ENCODE measurements around the gene IMMT. TPM values are rescaled to one million over a fixed set of nuclear protein-coding genes. Genes with fewer than 3 reads are reported as not detected.

IMMT gene
- total RNA-seq, 4 donors from 2014 or later: 42.6 to 54.3 (median 46.6) TPM

DNA sequence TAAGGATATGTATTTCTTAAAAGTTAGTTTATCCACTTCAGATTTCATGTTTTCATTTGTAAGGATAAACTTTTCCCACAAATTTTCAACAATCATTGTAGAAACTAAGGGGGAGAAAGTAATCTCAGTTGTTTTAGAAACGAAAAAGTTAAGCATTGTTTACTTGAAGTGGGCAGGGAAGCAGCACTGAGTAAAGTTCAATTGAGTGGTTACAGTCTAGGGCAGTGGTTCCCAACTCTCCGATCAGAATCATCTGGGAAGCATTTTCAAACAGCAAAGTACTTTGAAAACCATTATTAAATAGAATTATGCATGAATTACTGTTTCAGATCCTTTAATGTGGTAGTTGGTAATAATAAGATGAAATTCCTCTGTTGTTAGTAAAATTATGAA, 16.5 kb upstream of the IMMT start:
- DNase-seq (ENCODE audit: low spot score in 2 of 2): no peak
- no peak overlapping the region for H3K27ac ChIP-seq
- H3K27me3 ChIP-seq: no peaks in the 10 kb centered on the region
- peaks cover 0 to 3% (median 0%) of the 10 kb centered on the region in 4 donors for H3K4me1 ChIP-seq
- no peak overlapping the region for H3K4me3 ChIP-seq
- H3K36me3 ChIP-seq: peaks cover 6 to 79% (median 33%) of the 10 kb centered on the region in 3 donors
- H3K9me3 ChIP-seq: no peaks in the 10 kb centered on the region
- TF ChIP-seq EP300 (IDR thresholded peaks at IDR 0.05) (no peak), POLR2A (IDR thresholded peaks at IDR 0.05) (no peak)
- TF ChIP-seq, protein P1, sequence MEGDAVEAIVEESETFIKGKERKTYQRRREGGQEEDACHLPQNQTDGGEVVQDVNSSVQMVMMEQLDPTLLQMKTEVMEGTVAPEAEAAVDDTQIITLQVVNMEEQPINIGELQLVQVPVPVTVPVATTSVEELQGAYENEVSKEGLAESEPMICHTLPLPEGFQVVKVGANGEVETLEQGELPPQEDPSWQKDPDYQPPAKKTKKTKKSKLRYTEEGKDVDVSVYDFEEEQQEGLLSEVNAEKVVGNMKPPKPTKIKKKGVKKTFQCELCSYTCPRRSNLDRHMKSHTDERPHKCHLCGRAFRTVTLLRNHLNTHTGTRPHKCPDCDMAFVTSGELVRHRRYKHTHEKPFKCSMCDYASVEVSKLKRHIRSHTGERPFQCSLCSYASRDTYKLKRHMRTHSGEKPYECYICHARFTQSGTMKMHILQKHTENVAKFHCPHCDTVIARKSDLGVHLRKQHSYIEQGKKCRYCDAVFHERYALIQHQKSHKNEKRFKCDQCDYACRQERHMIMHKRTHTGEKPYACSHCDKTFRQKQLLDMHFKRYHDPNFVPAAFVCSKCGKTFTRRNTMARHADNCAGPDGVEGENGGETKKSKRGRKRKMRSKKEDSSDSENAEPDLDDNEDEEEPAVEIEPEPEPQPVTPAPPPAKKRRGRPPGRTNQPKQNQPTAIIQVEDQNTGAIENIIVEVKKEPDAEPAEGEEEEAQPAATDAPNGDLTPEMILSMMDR (IDR thresholded peaks at IDR 0.05): no peak
- 77 to 89% methylated on average over 2 of the region's 2 CpGs for WGBS, 2 donors

DNA sequence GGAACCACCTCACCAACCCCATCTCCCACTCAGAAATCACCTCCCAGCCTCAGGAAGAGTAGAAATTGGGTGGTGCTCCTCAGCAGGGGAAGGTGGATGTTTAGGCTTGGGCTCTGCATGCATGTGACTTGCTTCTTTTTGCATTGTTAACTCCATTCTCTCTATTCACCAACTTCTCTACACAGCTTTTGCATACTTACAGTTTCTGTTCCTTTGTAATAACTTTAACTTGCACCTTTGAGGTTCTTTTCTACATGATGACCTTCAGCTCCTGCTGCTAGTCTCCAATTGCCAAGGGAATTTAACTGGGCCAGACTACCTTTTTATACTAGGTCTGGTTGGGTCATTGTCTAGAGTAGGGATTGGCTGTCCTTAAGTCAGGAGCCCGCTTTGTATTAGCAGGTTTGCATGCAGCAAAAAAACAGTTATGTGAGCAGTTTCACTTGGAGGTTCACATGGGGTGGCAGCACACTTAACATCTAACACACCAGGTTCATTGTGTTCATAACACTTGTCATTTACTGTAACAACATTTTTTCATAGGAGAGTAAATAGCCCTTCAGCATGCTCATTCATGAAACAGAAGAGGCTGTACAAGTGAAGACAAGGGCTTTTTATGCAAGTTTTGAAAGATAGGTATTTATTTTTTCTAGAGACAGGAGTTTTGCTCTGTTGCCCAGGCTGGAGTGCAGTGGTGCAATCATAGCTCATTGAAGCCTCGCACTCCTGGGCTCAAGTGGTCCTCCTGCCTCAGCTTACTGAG, 16.0 kb upstream of the IMMT start:
- WGBS, 2 donors: 86 to 89% methylated on average over 2 of the region's 2 CpGs

DNA sequence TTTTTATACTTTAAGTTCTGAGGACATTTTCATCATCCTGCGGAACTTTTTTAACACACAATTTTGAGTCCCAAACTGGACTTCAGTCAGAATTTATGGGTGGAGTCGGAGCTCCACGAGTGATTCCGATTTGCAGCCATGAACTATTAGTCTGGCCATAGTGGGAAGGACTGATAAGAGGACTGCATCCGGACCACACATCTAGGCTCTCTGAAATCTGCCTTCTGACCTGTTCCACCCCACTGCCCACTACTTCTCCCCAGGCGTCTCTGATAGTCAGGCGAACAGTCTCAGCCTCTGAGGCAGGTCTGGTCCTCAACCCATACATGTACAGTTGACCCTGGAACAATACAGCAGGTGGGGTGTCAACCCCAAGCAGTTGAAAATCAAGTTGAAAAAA, 9.2 kb upstream of the IMMT start:
- H3K4me3 ChIP-seq: no peak overlapping the region
- H3K4me1 ChIP-seq: peaks cover 0 to 29% (median 4%) of the 10 kb centered on the region in 4 donors
- no peak overlapping the region for H3K27ac ChIP-seq
- TF ChIP-seq, protein P1 (IDR thresholded peaks at IDR 0.05): no peak
- no peak for TF ChIP-seq EP300 (IDR thresholded peaks at IDR 0.05)
- TF ChIP-seq POLR2A (IDR thresholded peaks at IDR 0.05): no peak
- no peak for DNase-seq (ENCODE audit: low spot score in 2 of 2)
- H3K36me3 ChIP-seq: peaks cover 5 to 36% (median 20%) of the 10 kb centered on the region in 3 donors
- WGBS, 2 donors: 79 to 85% methylated on average over 7 of the region's 7 CpGs
- H3K27me3 ChIP-seq: no peaks in the 10 kb centered on the region
- no peaks in the 10 kb centered on the region for H3K9me3 ChIP-seq

More for the DNA sequence above, 16.0 kb upstream of the IMMT start:
- peaks cover 8 to 85% (median 33%) of the 10 kb centered on the region in 3 donors for H3K36me3 ChIP-seq
- no peak overlapping the region for H3K4me3 ChIP-seq
- TF ChIP-seq, protein P1 (IDR thresholded peaks at IDR 0.05): no peak
- no peak for TF ChIP-seq POLR2A (IDR thresholded peaks at IDR 0.05)
- TF ChIP-seq EP300 (IDR thresholded peaks at IDR 0.05): no peak
- H3K4me1 ChIP-seq: peaks cover 0 to 3% (median 0%) of the 10 kb centered on the region in 4 donors
- no peak for DNase-seq (ENCODE audit: low spot score in 2 of 2)
- H3K27ac ChIP-seq: no peak overlapping the region
- H3K27me3 ChIP-seq: no peaks in the 10 kb centered on the region
- H3K9me3 ChIP-seq: no peaks in the 10 kb centered on the region

DNA sequence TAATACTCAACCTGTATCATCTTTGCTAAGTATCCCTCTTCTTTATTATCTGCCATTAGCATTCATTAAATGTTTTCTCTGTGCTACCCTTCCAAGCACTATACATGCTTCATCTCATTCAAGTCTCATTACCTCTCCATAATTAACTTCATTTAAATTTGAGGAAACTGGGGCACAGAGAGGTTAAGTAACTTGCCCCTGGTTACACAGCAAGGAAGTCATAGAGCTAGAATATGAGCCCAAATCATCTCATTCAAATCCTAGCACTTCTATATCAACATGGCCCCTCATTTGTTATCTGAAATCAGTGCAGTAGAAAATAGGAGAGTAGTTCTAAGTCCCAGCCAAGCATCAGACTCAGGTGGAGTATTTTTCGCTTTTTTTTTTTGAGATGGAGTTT, 8.4 kb upstream of the IMMT start:
- Histone ChIP-seq H3K27ac (no peak overlapping the region), H3K27me3 (no peaks in the 10 kb centered on the region), H3K9me3 (no peaks in the 10 kb centered on the region), H3K4me3 (no peak overlapping the region), H3K36me3 (peaks cover 5 to 27% (median 13%) of the 10 kb centered on the region in 3 donors), H3K4me1 (peaks cover 0 to 35% (median 4%) of the 10 kb centered on the region in 4 donors)
- DNase-seq (ENCODE audit: low spot score in 2 of 2): no peak
- WGBS, 2 donors: 94 to 100% methylated on average over 1 of the region's 1 CpG
- TF ChIP-seq POLR2A (IDR thresholded peaks at IDR 0.05) (no peak), EP300 (IDR thresholded peaks at IDR 0.05) (no peak)
- TF ChIP-seq, protein P1 (IDR thresholded peaks at IDR 0.05): no peak

DNA sequence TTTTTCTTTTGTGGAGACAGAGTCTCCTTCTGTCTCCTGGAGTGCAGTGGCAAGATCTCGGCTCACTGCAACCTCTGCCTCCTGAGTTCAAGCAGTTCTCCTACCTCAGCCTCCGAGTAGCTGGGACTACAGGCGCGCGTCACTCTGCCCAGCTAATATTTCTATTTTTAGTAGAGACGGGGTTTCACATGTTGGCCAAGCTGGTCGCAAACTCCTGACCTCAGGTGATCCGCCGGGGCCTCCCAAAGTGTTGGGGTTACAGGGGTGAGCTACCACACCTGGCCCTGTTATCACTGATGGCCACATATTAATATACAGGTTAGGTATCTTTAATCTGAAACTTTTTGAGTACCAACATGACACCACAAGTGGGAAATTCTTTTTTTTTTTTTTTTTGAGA, 7.4 kb upstream of the IMMT start:
- Histone ChIP-seq H3K27ac (no peak overlapping the region), H3K9me3 (no peaks in the 10 kb centered on the region), H3K4me3 (no peak overlapping the region), H3K36me3 (peaks cover 4 to 18% (median 5%) of the 10 kb centered on the region in 3 donors), H3K27me3 (no peaks in the 10 kb centered on the region), H3K4me1 (peaks cover 0 to 36% (median 4%) of the 10 kb centered on the region in 4 donors)
- 81 to 88% methylated on average over 9 of the region's 9 CpGs for WGBS, 2 donors
- no peak for DNase-seq (ENCODE audit: low spot score in 2 of 2)
- TF ChIP-seq POLR2A (IDR thresholded peaks at IDR 0.05) (no peak), EP300 (IDR thresholded peaks at IDR 0.05) (no peak)
- TF ChIP-seq, protein P1 (IDR thresholded peaks at IDR 0.05): no peak

All from tibial nerve (tissue), 4 donors.